K562 (cell line): ENCODE results near the gene RHOC. TPM values are rescaled to one million over a fixed set of nuclear protein-coding genes. Genes with fewer than 3 reads are reported as not detected.

Experiments
- CAMTA2 ChIP-seq: fragments of 250-450 bp; sonication (Bioruptor Pico); conservative IDR thresholded peaks from 2 replicates; pipeline ENCODE4 v1.5.1; 2022
- ESRRA ChIP-seq: fragments of 450-650 bp; IDR thresholded peaks from 2 replicates; pipeline ENCODE4 v1.6.1; 2014; ENCODE audit warnings: low read depth, mild to moderate bottlenecking, moderate library complexity, borderline replicate concordance
- ETV1 ChIP-seq: fragments of 450-650 bp; conservative IDR thresholded peaks from 2 replicates; pipeline ENCODE4 v1.6.1; 2016; ENCODE audit warnings: missing genetic modification characterization, control low read depth, low read depth, missing compliant biosample characterization
- FOXA1 ChIP-seq: fragments of 450-650 bp; IDR thresholded peaks from 2 replicates; pipeline ENCODE4 v1.6.1; 2016; ENCODE audit warnings: mild to moderate bottlenecking, borderline replicate concordance
- GATAD2A ChIP-seq: fragments of 450-650 bp; IDR thresholded peaks from 2 replicates; pipeline ENCODE4 v1.6.1; 2017
- HIVEP1 ChIP-seq: fragments of 250-450 bp; sonication (Bioruptor Pico); IDR thresholded peaks from 2 replicates; pipeline ENCODE4 v1.4.0; 2020; ENCODE audit warnings: mild to moderate bottlenecking
- LEF1 ChIP-seq: fragments of 450-650 bp; IDR thresholded peaks from 2 replicates; pipeline ENCODE4 v1.6.1; 2016; ENCODE audit warnings: mild to moderate bottlenecking
- MGA ChIP-seq: fragments of 450-650 bp; IDR thresholded peaks from 2 replicates; pipeline ENCODE4 v1.6.1; 2016; ENCODE audit warnings: mild to moderate bottlenecking, moderate library complexity
- NCOA6 ChIP-seq: fragments of 450-650 bp; IDR thresholded peaks from 2 replicates; pipeline ENCODE4 v1.6.1; 2017; ENCODE audit warnings: mild to moderate bottlenecking
- NFIC ChIP-seq: fragments of 450-650 bp; IDR thresholded peaks from 2 replicates; pipeline ENCODE4 v1.6.1; 2017; ENCODE audit warnings: mild to moderate bottlenecking, inconsistent platforms
- SMAD4 ChIP-seq: fragments of 250-450 bp; sonication (Bioruptor Pico); conservative IDR thresholded peaks from 2 replicates; pipeline ENCODE4 v1.8.0; 2021; ENCODE audit warnings: inconsistent platforms, mild to moderate bottlenecking, moderate library complexity
- TBL1XR1 ChIP-seq, 2 experiments: IDR thresholded peaks; 2 replicates each; pipeline ENCODE4 v1.6.1; 2012; ENCODE audit warnings: improper control_type of control experiment in 2 of 2, low read length in 2 of 2, mild to moderate bottlenecking in 1 of 2
- polyA plus RNA-seq, 8 experiments: library from polyadenylated mRNA; depleted of rRNA in 4 of 8; stranded (reverse) in 5 of 8; unstranded in 3 of 8; fragments of >200 nt; fragmentation: Nextera tagmentation in 2 of 8; fragmentation: Illumina TruSeq in 1 of 8; extraction: Ambion mirVana in 2 of 8; extraction: Trizol in 1 of 8; gene quantifications; 2 replicates each; pipeline versions ENCODE4 v1.2.1 to v1.2.3, GENCODE V29; 2011 to 2014; ENCODE audit warnings: inconsistent platforms in 1 of 8, missing spikeins in 1 of 8
- total RNA-seq, 7 experiments: library from RNA; depleted of rRNA in 6 of 7; stranded (reverse); fragments of >200 nt in 6 of 7; fragmentation: Illumina TruSeq in 2 of 7; extraction: Trizol in 2 of 7; gene quantifications; 2 replicates each; pipeline versions ENCODE4 v1.2.1 to v1.2.3, GENCODE V29; 2011 to 2021; ENCODE audit warnings: low replicate concordance in 1 of 7
- TF ChIP-seq, protein P1 (sequence below): fragments of 450-650 bp; IDR thresholded peaks from 2 replicates; pipeline ENCODE4 v1.6.1; 2016; ENCODE audit warnings: borderline replicate concordance

RHOC gene
- total and polyA plus RNA-seq, 9 of the 15 experiments (the other 6 are each of a cell fraction or from before 2014, with no cell fraction given), result 35.2 to 364 (median 204) TPM

DNA sequence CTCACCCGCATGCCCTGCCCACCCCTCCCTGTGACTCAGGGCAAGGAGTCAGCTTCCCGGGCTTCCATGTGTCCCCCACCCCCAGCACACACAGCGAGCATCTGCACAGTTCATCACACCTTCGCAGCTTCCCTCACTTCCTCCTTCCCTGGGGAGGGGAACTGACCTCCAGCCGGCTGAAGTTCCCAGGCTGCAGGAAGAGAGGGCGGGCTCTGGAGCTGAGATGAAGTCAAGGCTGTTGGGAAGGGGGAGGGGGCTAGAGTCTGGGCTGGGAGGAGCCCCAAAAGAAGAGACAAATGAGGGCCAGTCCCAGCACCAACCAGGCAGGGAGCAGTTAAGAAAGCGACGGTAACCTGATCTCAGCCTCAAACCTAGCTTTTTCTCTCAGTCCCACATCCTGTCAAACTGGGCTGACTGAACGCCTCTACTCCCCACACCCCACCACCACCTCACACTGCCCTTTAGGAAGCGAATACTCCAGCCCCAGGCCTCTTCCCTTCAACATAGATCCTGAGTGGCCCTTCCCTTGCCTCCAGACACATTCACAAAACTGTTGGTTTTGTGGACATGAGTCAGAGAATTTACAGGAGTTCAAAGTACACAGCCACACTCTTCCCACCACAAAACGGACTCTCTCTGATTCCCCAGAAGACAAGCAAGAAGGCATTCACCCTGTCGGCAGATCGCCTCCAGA lies 1.8 kb downstream of the RHOC start (continued):
- TF ChIP-seq MGA (peak; percentile 95; the same call in 1 of the 2 replicates), ETV1 (peak; percentile 61), GATAD2A (no peak; the same call in 1 of the 2 replicates), CAMTA2 (CRISPR knock-in tag) (no peak), NFIC (peak; percentile 31), SMAD4 (CRISPR knock-in tag) (peak; percentile 9; the same call in 1 of the 2 replicates), LEF1 (peak; percentile 75; the same call in 1 of the 2 replicates), ESRRA (peak; percentile 66; the same call in 1 of the 2 replicates), HIVEP1 (CRISPR knock-in tag) (no peak), NCOA6 (no peak), TBL1XR1 (IDR thresholded peaks at IDR 0.05; ENCODE audit: low read length in 2 of 2) (peak in 1 of 2 experiments; percentile 59; a peak in 1 of 4 replicates), FOXA1 (no peak)
- TF ChIP-seq, protein P1, sequence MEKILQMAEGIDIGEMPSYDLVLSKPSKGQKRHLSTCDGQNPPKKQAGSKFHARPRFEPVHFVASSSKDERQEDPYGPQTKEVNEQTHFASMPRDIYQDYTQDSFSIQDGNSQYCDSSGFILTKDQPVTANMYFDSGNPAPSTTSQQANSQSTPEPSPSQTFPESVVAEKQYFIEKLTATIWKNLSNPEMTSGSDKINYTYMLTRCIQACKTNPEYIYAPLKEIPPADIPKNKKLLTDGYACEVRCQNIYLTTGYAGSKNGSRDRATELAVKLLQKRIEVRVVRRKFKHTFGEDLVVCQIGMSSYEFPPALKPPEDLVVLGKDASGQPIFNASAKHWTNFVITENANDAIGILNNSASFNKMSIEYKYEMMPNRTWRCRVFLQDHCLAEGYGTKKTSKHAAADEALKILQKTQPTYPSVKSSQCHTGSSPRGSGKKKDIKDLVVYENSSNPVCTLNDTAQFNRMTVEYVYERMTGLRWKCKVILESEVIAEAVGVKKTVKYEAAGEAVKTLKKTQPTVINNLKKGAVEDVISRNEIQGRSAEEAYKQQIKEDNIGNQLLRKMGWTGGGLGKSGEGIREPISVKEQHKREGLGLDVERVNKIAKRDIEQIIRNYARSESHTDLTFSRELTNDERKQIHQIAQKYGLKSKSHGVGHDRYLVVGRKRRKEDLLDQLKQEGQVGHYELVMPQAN, result no peak
